ENCODE results near the gene PRR29.
A peak's percentile ranks its signal among the peaks of the same experiment; 100 is the strongest.

The PRR29 gene

DNA sequence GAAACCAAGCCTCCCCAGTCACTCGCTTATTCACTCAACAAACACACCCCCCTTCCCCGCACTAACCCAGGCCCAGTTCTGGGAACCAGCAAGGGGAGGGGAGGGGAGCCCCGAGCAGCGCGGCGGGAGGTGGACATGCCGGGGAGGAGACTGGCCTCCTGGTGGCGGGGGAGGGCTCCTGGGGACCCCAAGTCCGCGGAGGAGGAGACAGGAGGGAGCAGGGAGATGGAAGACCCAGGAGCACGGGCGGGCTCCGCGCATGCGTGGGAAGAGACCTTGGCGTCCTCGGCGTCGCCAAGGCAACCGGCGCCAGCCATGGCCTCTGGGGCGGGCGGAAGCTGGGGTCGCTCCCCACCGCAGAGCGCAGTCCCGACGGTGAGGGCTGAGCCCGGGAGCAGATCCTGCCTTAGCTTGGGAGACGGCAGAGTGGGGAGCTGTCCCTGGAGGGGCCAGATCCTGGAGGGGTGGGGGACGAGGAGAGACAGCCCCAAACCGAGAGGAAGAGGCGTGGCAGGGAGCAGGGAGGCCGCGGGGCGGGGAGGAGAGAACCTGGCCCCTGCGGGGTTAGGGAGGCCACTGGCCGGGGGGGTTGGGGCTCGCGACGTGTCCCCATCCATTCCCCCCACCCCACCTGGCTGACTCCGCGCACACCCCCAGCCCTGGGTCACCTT is at the start of gene PRR29:
Gene PRR29, plus strand, starts transcription at position 302 of the 671 bp plus-strand sequence. Its CDS starts 14 bp downstream, at position 316.
- DNase-seq: no peak

- DNase-seq: no peak
Measured at GRCh38 chr17:63948521-63948920, 49.6 kb upstream of the PRR29 start.

DNA sequence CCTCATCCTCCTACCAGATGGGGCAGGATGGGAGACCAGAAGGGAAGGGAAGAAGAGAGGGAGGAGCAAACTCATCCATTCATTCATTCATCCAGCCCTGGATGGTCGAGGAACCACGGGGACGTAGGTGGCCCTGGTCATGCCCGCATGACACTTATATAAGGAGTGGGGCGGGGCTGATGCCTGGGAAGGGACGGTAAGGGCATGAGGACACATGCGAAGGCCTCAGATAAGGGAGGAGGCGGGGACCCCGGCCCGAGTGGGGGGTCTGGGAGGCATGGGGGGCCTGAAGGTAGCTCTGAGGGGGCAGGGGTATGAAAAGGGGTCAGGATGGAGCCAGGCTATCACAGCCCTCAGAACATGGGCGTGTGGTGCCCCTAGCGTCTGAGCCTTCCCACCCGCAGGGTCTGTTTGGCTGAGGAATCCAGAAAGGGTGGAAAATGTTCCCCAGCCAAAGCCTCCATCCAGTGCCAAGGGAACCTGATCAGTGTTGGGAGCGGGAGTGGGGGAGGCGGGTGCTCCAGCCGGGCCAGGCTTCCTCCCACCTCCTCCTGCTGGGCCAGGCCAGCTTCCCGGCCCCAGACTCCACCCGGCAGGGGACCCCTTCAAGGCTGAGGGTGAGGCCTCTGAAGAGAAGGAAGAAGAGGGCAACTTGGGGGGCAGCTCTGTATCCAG is 48.4 kb upstream of the PRR29 start:
- DNase-seq: no peak

DNA sequence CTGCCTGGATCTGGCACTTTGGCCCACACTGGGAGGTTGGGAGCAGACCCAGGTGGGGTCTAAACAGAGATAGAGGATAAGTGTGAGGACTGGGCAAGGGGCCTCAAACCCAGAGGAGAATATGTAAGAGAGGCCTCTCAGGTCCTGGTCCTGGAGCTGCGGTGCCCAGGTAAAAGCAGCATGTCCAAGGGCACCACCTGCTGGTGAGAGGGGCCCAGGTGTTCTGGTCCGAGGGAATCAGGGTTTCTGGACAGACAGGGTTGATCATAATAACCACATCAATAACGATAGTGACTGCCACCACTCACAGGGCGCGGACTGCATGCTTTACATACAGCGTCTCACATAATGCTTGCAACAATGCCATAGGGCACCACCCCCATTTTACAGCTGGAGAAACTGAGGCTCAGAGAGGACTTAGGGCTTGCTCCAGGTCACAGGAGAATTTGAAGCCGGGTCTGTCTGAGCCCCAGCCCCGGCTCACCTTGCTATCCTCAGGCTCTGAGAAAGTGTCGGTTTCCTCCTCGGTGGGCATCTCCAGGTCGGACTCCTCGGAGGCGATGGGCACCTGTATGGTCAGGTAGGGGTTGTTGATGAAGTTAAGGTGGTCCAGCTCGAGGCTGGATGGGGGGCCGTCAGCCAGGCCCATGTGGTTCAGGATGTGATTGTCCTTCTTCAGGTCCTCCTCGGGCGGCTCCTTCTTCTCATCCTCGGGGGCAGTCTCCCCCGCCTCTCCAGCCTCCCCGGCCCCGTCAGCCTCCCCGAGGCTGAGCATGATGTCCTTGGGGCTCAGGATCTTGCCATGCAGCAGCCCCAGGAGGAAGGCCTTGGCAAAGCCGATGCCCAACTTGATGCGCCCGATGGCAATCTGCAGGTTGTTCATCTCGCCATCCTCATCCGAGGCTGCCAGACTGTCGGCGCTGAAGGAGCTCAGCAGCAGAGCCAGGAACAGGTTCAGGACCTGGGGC is 46.9 kb upstream of the PRR29 start:
- DNase-seq: no peak

DNA sequence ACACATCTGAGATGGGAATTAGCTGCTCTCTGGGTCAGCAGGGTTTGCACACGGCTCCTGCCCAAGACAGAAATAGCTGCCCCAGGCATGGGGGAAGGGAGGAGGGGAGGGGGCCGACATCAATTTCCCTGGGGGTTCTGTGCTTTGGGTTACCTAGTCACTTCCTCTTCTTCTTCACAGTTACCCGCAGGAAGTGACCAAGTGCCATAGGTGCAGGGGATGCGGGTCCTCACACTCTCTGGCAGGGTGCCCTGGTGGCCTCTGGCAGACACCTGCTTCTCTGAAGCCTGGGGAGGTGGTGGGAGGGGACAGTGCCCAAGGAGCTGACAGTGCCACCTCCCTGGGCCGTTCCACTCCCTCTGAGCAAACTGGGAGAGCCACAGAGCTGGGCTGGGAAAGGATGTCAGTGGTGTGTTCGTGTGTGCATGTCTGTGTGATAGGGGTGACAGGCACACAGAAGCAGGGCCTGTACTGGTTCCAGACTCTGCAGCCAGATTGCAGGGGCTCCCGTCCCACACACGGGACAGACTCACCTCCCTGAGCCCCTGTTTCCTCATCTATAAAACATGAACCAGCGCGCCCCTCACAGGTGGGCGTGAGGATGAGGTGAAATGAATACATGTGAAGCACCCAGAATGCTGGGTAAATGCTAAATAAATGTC is 43.6 kb upstream of the PRR29 start:
- peak; percentile 70 for DNase-seq

GRCh38 chr17:63955232-63955631 is 42.9 kb upstream of the PRR29 start:
- no peak for DNase-seq

DNA sequence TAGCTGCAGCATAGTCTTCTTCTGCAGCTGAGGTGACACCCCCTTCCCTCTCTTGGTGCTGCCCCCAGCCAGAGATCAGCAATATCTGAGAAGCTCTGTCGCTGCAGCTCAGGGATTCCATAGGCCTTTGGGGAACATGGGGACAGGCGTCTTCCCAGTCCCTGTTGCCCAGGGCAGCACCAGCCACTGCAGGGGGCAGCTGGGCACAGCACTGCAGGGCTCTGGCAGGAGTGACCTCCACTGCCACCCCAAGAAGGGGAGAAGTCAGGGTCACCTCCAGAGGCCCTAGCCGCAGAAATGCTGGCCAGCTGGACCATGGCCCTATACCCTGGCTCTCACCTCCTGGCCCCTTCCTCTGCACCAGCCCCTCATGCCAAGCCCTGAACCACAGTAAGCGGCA is 42.4 kb upstream of the PRR29 start:
- DNase-seq: no peak

GRCh38 chr17:63956296-63956920 is 41.7 kb upstream of the PRR29 start:
- DNase-seq: no peak

DNA sequence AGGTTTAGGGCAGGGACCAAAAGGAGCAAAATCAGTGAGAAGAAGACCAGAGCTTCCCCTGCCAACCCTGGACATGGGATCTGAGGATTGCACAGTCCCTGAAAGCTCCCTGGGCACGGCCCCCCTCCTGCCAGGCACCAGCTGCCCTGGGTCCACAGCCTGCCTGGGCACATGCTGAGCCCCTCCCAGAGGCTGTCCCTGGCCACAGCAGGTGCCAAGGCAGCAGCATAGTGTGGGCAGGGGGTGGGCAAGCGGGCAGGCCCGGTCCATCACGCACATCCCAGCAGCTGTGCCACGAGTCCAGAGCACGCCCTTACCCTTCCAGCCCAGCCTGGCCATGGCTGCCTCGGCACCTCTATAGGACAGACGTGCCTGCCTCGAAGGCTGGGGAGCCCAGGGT is 38.1 kb upstream of the PRR29 start:
- DNase-seq: no peak

- no peak for DNase-seq
Measured at GRCh38 chr17:63960430-63960829, 37.7 kb upstream of the PRR29 start.

GRCh38 chr17:63961355-63962212 is 36.6 kb upstream of the PRR29 start:
- DNase-seq: no peak

- no peak for DNase-seq
Measured at GRCh38 chr17:63962298-63962744, 35.8 kb upstream of the PRR29 start.

DNA sequence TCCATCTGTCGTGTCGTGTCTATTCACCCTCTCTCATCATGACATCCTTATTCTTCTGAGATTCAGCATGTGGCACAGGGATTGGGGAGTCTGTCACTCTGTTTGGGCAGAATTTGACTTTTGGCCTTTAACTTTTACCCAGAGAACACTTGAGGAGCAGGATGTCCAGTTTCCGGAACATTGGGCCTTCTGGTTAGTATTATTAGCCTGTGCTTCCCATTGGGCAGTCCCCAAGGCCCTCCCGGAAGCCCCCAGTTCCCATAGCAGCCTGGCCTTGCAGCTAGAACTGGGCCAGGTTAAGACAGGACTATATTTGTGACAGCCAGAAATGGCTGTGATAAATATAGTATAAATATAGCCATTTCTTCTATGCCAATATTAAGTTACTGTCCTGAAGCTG is 35.0 kb upstream of the PRR29 start:
- DNase-seq: no peak

GRCh38 chr17:63966646-63967264 is 31.4 kb upstream of the PRR29 start:
- DNase-seq: peak; percentile 34

DNA sequence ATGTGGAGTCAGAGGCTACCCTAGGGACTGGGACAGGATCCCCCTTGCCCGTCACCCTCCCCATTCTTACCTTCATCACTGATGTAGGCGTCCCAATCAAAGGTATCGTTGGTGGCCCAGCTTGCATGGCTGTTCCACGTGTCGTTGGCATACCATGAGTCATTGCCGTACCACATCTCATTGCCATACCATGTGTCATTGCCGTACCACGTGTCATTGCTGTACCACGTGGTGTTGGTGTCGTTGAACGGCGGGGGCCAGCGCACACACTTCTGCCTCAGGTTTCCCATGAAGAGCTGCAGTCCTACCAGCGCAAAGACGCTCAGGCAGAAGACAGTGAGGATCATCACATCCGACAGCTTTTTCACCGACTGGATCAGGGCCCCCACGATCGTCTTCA is 30.2 kb upstream of the PRR29 start:
- DNase-seq: no peak

GRCh38 chr17:63969278-63969677 is 28.9 kb upstream of the PRR29 start:
- DNase-seq: no peak

DNA sequence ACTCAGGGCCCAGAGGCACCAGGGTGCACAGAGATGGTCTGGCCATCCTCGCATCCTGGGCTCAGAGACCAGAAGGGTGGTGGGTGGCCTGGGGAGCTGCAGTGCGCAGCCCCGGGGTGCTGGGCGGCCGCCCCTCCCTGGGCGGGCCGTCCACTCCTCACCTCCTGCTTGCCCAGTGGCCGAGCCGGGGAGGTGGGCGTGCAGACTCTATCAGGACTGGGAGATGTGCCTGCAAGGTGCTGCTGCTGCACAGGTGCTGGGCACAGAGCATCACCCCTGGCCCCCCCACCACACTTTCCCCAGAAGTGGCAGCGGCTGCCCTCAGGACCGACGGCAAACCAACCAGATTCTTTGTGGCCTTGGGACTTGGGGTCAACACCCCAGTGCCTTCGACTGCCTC is 25.4 kb upstream of the PRR29 start, which contains the start of gene SCN4A:
Gene SCN4A, minus strand, starts transcription at position 123 of the 400 bp plus-strand sequence. Its CDS starts 77 bp downstream, at position 46.
- DNase-seq: no peak

GRCh38 chr17:63973247-63973646 is 24.9 kb upstream of the PRR29 start:
- no peak for DNase-seq

GRCh38 chr17:63973930-63974593 is 24.1 kb upstream of the PRR29 start:
- no peak for DNase-seq

DNA sequence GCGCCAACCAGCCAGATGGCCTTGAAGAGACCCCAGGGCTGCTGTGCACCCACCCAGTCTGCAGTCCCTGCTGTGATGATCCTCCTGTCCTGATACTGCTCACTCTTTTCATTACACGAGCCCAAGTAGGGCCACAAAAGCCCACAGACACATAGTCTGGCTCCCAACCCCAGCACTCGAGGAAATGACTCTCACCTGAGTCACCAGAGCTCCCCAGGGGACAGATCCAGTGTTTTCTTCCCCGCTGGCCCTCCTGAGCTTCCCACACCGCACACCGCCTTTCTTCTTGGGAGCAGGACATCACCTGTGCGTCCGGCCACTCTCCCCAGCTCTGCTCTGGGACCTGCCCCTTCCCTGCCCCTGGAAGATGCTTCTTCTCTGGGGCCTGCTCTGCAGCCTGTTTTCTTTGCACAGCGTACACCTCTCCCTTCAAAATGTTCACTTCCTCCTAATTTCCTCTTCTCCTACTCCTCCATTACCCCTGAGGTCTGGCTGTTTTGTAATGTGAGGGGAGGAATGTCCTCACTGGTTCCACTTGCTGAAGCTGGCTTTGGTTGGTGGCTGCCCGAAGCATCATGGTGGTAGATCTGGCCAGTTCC is 23.5 kb upstream of the PRR29 start:
- DNase-seq: no peak

All from NK-92 treated with Interleukin-12 subunit alpha and Interleukin-12 subunit beta, amount 100 ng/mL, for 24 hours (cell line).